ENCODE results near the gene FASTKD3.

Gene FASTKD3

GRCh38 chr5:7848296-7848695 is 20.5 kb downstream of the FASTKD3 start:
- no peak for DNase-seq (ENCODE audit: extremely low read depth, insufficient read length)
- peaks cover 1% of the 10 kb centered on the region; the same call in 1 of the 2 replicates for H3K27me3 ChIP-seq (replicated peaks; ENCODE audit: control insufficient read depth, insufficient read depth, low read length)
- H3K4me3 ChIP-seq (replicated peaks; ENCODE audit: low read depth, low read length) = no peak overlapping the region
- no peak for TF ChIP-seq CTCF (IDR thresholded peaks at IDR 0.05; ENCODE audit: insufficient read depth, low read length, poor library complexity, severe bottlenecking)
- H3K36me3 ChIP-seq (ENCODE audit: control insufficient read depth, insufficient read depth, low read length) = no peaks in the 10 kb centered on the region

GRCh38 chr5:7846327-7846726 is 22.5 kb downstream of the FASTKD3 start:
- peaks cover 1% of the 10 kb centered on the region; the same call in 1 of the 2 replicates for H3K27me3 ChIP-seq (replicated peaks; ENCODE audit: control insufficient read depth, insufficient read depth, low read length)
- DNase-seq (ENCODE audit: extremely low read depth, insufficient read length) = no peak
- H3K36me3 ChIP-seq (ENCODE audit: control insufficient read depth, insufficient read depth, low read length) = no peaks in the 10 kb centered on the region
- H3K4me3 ChIP-seq (replicated peaks; ENCODE audit: low read depth, low read length) = no peak overlapping the region
- TF ChIP-seq CTCF (IDR thresholded peaks at IDR 0.05; ENCODE audit: insufficient read depth, low read length, poor library complexity, severe bottlenecking) = no peak

GRCh38 chr5:7845557-7845956 is 23.3 kb downstream of the FASTKD3 start:
- peaks cover 1% of the 10 kb centered on the region; the same call in 1 of the 2 replicates for H3K27me3 ChIP-seq (replicated peaks; ENCODE audit: control insufficient read depth, insufficient read depth, low read length)

GRCh38 chr5:7844901-7845300 is 23.9 kb downstream of the FASTKD3 start:
- TF ChIP-seq CTCF (IDR thresholded peaks at IDR 0.05; ENCODE audit: insufficient read depth, low read length, poor library complexity, severe bottlenecking) = no peak
- Histone ChIP-seq H3K4me3 (replicated peaks; ENCODE audit: low read depth, low read length) (no peak overlapping the region), H3K27me3 (replicated peaks; ENCODE audit: control insufficient read depth, insufficient read depth, low read length) (peaks cover 1% of the 10 kb centered on the region; the same call in 1 of the 2 replicates), H3K36me3 (ENCODE audit: control insufficient read depth, insufficient read depth, low read length) (no peaks in the 10 kb centered on the region)
- DNase-seq (ENCODE audit: extremely low read depth, insufficient read length) = no peak

More at GRCh38 chr5:7845557-7845956, 23.3 kb downstream of the FASTKD3 start:
- no peaks in the 10 kb centered on the region for H3K36me3 ChIP-seq (ENCODE audit: control insufficient read depth, insufficient read depth, low read length)
- TF ChIP-seq CTCF (IDR thresholded peaks at IDR 0.05; ENCODE audit: insufficient read depth, low read length, poor library complexity, severe bottlenecking) = no peak
- no peak overlapping the region for H3K4me3 ChIP-seq (replicated peaks; ENCODE audit: low read depth, low read length)
- DNase-seq (ENCODE audit: extremely low read depth, insufficient read length) = no peak

- no peak overlapping the region for H3K4me3 ChIP-seq (replicated peaks; ENCODE audit: low read depth, low read length)
- no peak for TF ChIP-seq CTCF (IDR thresholded peaks at IDR 0.05; ENCODE audit: insufficient read depth, low read length, poor library complexity, severe bottlenecking)
- DNase-seq (ENCODE audit: extremely low read depth, insufficient read length) = no peak
- H3K27me3 ChIP-seq (replicated peaks; ENCODE audit: control insufficient read depth, insufficient read depth, low read length) = no peaks in the 10 kb centered on the region
- no peaks in the 10 kb centered on the region for H3K36me3 ChIP-seq (ENCODE audit: control insufficient read depth, insufficient read depth, low read length)
These were observed 26.3 kb downstream of the FASTKD3 start for GRCh38 chr5:7842531-7842930.

- Histone ChIP-seq H3K27me3 (replicated peaks; ENCODE audit: control insufficient read depth, insufficient read depth, low read length) (no peaks in the 10 kb centered on the region), H3K4me3 (replicated peaks; ENCODE audit: low read depth, low read length) (no peak overlapping the region), H3K36me3 (ENCODE audit: control insufficient read depth, insufficient read depth, low read length) (no peaks in the 10 kb centered on the region)
- DNase-seq (ENCODE audit: extremely low read depth, insufficient read length) = no peak
- TF ChIP-seq CTCF (IDR thresholded peaks at IDR 0.05; ENCODE audit: insufficient read depth, low read length, poor library complexity, severe bottlenecking) = no peak
These were observed 31.4 kb downstream of the FASTKD3 start for GRCh38 chr5:7837403-7837802.
